GM18951 (cell line): ENCODE data around the gene CCNC.

Source experiments
- POLR2A ChIP-seq: IDR thresholded peaks from 4 replicates; pipeline ENCODE4 v1.6.1; 2011; ENCODE audit warnings: mild to moderate bottlenecking; ENCODE audit not compliant: insufficient read length, insufficient read depth; ENCODE audit errors: extremely low read depth
- in situ Hi-C: fragments of 300-500 bp; cut with MboI; formaldehyde crosslinking; loops from one replicate; pipeline ENCODE4 v1.12.0; 2022; ENCODE audit warnings: low sequenced_read_pairs, mixed read lengths, inconsistent platforms; ENCODE audit not compliant: unreplicated experiment

Gene CCNC

DNA sequence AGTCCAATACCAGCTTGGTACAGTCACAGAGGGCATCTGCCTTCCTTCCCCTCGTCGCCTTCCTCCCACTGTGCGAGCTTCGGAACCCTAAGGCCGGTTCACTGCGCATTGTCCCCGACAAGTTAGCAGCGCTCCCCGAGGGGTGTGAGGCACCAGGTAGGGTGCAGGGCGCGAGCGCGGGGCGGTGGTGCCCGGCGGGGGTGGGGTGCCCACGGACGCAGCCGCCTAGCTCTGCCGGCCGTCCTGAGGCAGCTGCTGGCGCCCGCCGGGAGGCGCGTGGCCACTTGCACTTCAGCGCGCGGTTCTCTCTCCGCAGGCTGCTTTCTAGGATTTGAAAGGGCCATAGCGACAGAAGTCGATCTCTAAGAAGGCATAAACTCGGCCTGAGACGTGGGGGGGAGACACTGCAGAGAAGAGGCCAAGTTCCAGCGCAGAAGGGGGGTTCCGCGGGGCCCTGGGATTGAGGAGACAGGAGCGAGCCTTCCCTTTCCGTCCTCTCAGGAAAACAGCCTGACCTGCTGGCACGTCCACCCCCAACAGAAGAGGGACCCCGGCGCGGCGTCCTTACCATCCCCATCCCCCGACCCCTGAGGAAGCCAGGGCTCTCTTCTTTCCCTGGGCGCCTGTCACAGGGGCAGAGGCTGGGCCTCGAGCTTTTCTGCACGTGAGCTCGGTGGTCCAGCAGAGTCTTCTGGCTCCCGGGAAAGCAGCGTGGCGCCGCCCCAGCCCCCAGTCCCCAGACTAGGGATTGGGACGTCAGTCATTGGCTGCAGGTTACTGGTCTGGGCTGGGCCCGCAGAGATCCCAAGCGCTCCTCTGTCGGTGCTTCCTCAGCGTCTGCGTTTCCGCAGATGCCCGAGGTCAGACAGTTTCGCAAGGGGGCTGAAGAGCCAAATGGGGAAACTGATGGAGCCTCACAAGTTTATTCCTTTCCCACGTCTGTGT is 22.5 kb upstream of the CCNC start:
- in situ Hi-C loops, result loop anchor here (25.0 kb wide), 1 partner anchor 871 kb away; the partner anchor contains the start of gene SIM1
- TF ChIP-seq POLR2A, result no peak

DNA sequence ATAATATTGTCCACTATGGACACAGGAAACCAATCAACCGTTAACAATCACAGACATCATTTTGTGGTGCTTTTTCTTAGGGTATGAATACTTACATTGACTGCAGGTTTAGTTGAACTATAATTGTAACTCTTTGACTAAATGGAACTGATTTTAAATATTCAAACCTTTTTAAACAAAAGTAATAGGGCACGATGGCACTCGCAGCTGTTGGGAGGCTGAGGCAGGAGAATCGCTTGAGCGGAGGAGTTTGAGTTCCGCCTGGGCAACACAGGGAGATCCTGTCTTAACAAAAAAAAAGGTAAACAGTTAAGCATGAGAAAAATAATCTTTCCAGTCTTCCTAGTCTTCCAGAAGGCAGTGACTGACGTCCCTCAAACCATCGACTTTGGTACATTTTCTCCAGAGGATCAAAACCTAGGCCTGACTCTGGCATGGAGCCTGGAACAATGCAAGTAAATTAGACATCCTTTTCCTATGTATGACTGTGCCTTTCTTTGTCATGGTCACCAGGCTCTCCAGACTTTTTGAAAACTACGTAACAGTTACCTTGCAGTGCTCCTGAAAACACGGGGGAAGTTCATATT is 21.5 kb upstream of the CCNC start:
- in situ Hi-C loops, result loop anchor here (10.0 to 25.0 kb wide), 2 partner anchors 155 to 872 kb away; partner anchors contain the start of gene SIM1

DNA sequence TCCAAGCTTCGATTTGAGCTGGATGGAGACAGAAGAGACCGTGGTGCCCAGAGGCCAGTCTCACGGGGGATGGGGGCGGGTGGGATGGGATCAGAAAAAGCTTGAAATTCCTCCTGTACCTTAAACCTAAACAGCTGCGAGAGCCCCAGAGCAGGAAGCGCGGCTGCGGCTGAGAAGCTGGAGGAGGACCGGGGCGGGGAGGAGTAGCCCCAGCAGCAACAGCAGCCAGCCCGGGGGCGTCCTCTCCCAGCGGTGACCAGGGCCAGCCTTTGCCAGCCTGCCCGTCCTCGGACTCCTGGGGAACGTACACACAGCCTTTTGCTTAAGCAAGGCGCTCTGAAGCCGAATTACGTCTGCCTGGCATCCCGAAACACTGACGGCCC is 20.8 kb upstream of the CCNC start:
- in situ Hi-C loops, result loop anchor here (10.0 to 25.0 kb wide), 2 partner anchors 156 to 873 kb away; partner anchors contain the start of gene SIM1
- no peak for TF ChIP-seq POLR2A

More for the DNA sequence above, 21.5 kb upstream of the CCNC start:
- no peak for TF ChIP-seq POLR2A

DNA sequence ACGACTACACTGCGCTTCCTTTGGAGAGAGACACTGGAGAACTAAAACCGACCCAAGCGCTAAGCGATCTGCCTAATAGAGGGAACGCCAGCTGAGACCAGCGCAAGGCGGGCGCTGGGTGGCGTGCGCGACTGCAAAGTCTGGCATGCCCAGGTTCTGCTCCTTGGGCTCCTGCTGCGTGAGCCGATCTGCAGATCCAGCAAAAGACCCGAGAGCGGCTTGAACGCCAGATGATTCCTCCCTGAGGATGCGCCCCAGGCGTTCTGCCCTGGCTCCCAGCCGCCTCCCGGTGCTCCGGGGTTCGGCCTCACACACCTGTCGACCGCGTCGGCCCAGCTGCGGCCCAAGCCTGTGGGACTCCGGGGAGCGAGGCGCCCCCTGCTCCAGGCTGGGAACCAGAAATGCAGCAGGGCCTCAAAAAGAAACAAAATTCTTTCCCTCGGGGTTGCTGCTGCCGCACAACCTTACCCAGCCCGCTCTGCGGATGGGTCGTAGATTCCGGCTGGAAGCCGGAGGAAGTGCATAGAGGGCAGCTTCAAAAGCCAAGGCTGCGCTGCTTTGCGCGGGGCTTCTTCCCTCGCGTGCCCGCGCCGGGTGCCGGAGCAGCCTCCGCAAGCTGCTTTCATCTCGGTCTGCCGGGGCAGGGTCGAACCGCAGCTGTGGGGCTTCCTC is 20.3 kb upstream of the CCNC start:
- TF ChIP-seq POLR2A, result no peak
- in situ Hi-C loops, result loop anchor here (10.0 to 25.0 kb wide), 2 partner anchors 156 to 874 kb away; partner anchors contain the start of gene SIM1

DNA sequence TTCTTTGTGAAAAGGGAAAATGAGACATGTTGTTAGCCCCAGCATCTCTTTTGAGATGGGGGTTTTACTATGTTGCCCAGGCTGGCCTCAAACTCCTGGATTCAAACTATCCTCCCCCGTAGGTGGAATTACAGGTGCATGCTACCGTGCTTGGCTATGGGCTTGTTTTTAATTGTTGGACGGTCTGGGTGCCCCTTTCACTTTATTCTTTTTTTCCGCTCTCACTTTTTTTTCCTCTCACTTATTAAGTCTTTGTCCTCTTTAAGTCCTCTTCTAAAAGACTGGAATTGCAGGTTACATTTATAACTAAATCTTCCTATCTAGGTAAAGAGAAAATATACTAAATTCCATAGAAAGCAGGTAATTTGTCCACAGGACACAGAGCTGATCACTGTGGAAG is 19.3 kb upstream of the CCNC start:
- TF ChIP-seq POLR2A, result no peak
- in situ Hi-C loops, result loop anchor here (10.0 to 25.0 kb wide), 2 partner anchors 157 to 875 kb away; partner anchors contain the start of gene SIM1

DNA sequence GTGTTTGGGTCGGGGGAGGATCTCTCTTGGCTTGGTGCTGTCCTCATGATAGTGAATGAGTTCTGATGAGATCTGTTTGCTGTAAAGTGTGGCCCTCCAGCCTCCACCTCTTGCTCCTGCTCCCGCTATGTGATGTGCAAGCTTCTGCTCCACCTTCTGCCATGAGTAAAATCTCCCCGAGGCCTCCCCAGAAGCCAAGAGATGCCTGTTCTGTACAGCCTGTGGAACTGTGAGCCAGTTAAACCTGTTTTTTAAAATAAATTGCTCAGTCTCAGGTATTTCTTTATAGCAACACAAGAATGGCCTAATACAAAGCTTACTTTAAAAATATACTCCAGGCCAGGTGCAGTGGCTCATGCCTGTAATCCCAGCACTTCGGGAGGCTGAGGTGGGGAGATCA is 11.3 kb upstream of the CCNC start:
- in situ Hi-C loops, result loop anchor here (10.0 to 25.0 kb wide), 2 partner anchors 165 to 883 kb away; partner anchors contain the start of gene SIM1
- TF ChIP-seq POLR2A, result no peak

DNA sequence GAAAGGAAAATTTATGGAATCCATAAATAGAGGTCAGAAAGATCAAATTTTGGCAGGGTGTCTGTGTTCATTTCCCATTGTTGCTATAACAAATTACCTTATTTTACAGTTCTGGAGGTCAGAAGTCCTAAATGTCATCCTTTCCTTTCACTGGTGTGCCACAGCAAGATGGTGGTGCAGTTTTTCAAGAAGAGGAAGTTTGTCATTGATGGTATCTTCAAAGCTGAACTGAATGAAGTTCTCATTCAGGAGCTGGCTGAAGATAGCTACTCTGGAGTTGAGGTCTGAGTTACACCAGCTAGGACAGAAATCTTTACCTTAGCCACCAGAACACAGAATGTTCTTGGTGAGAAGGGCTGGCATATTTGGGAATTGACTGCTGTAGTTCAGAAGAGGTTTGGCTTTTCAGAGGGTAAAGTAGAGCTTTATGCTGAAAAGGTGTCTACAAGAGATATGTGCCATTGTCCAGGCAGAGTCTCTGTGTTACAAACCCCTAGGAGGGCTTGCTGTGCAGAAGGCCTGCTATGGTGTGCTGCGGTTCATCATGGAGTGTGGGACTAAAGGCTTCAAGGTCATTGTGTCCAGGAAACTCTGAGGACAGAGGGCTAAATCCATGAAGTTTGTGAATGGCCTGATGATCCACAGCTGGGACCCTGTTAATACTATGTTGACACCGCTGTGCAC is 7.2 kb upstream of the CCNC start:
- in situ Hi-C loops, result loop anchor here (25.0 kb wide), 1 partner anchor 887 kb away; the partner anchor contains the start of gene SIM1
- TF ChIP-seq POLR2A, result no peak

DNA sequence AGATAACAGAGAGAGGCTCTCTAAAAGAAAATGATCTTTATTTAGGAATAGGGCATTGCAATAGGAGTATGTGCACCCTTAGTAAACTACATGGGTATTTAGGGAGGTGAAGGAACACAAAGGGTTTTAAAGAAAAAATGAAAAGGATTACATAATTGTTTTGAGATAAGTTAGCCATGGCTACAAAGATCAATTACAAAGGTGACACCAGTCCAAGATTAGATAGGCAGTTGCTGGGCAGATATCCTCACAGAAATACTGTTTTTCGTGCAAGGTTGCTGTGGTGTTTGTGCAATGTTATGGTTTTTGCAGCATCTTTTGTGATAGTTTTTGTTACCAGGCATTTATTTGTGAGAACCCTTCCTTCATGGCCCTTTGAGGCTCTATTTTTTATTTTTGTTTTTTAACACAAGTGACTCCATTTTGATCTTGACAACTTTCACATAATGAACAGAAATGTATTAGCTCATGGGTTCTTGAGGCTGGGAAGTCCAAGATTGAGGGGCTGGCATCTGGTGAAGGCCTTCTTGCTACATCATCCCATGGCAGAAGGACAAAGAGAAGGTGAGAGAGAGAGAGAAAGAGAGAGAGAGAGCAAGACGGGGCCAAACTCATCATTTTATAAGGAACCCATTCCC is 5.6 kb upstream of the CCNC start:
- in situ Hi-C loops, result no loop called here
- TF ChIP-seq POLR2A, result no peak

DNA sequence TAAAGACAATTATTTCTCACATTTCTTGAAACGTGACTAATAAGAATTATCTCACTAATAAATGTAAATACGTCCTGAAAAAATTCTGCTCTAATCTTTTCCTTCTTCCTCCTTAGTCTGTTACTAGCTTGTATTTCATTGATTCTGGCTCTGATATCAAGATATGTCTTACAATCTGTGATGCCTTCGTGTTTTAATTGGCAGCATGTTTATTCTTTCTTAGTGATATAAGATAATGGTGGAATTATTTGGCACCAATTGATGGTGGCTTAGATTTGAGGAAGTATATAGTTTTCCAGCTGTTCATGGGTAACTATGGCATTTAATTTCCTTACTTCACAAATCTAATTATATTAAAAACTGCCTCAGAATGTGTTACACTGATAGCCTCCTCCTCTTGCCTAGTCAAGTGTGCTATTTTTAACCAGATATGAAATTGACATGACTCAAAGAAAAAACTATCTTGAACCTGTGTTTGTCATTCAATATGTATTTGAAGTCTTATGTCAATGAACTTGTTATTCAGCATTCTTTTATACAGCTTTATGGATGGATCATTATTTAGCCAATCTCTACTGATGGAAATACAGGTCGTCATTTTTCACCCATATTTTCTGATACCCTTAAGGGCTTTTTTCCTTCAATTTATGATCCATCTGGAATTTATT is 5.3 kb downstream of the CCNC start:
- no peak for TF ChIP-seq POLR2A
- in situ Hi-C loops, result no loop called here

DNA sequence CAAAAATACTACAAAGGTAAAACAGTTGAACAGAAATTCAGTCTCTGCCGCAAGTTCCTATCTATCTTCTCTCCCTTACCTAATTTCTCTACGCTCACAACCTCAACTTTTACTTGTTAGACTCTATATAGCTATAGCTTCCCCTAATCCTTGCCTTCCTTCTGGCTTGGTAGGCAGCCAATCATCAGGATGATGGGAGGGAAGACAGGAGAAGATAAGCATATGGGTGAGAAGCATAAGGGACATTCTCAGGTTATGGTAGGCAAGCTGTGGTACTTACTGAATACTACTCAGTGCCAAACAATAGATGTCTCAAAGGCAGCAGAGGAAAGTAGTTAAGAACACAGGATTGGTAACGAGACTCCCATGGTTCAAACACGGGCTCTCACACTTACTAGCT is 7.8 kb downstream of the CCNC start:
- no peak for TF ChIP-seq POLR2A
- in situ Hi-C loops, result no loop called here

DNA sequence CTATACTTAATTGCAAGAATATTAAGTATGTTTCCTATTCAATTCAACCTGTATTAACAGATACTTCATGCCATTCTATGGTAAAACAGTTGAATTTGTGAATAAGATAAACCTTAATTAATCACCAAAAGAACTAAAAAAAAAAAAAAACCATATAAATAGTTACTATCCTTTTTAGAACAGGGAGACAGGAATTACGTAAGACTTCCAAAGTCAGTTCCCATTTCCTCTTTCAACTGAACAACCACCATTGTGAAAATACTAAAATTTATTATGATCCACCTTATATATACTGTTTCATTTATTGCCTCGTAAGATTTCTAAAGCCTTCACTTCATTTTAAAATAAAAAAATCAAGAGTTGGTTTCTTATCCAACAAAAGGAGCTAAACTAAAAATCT is 9.4 kb downstream of the CCNC start:
- no peak for TF ChIP-seq POLR2A
- in situ Hi-C loops, result no loop called here

DNA sequence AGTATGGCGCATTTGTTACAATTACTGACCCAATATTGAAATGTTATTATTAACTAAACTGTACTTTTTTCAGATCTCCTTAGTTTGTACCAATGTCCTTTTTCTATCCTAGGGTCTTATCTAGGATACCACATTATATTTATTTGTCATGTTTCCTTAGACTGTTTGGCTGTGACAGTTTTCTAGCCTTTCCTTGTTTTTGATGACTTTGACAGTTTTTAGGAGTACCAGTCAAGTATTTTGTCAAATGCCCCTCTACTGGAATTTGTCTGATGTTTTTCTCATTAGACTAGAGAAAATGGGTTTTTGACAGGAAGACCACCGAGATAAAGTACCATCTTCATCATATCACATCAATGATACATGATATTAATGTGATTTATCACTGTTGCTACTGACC is 14.6 kb downstream of the CCNC start:
- in situ Hi-C loops, result no loop called here
- no peak for TF ChIP-seq POLR2A
